Measurements from ENCODE around the gene ZDHHC3. TPM values are rescaled to one million over a fixed set of nuclear protein-coding genes. Genes with fewer than 3 reads are reported as not detected.

ZDHHC3 gene
- total RNA-seq, 2 experiments from 2014 or later = 29.5 to 31.0 TPM

DNA sequence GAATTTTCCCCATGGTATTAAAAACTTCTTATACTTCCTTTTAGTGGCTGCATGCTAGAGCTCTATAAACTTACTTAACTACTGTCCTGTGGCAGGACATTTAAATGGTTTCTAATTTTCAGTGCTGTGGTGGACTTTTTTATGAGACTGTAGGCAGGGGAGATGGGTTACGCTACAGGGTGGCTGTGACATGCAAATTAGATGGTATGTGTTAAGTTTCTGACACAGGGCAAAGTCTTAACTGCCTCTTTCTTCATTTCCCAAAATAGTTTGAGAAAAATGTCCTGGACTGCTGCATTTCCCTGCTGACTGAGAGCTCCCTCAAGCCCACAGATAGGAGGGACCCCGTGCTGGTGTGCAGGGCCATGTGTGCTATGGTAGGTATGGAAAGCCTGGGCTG is 79.5 kb downstream of the ZDHHC3 start:
- Mint-ChIP-seq H3K27ac (no peak overlapping the region), H3K4me3 (no peak overlapping the region), H3K27me3 (ENCODE audit: low read depth) (no peaks in the 10 kb centered on the region), H3K36me3 (ENCODE audit: low read depth) (no peaks in the 10 kb centered on the region), H3K9me3 (no peaks in the 10 kb centered on the region), H3K4me1 (ENCODE audit: low read depth) (no peaks in the 10 kb centered on the region)
- intact Hi-C loops (cut with micrococcal nuclease) = no loop called here
- DNase-seq = no peak
- CTCF ChIA-PET = no interaction called here

- H3K27ac Mint-ChIP-seq = no peak overlapping the region
These were observed 81.5 kb downstream of the ZDHHC3 start for GRCh38 chr3:44894485-44894884.

GRCh38 chr3:44893097-44893496 is 82.9 kb downstream of the ZDHHC3 start:
- Mint-ChIP-seq H3K27me3 (ENCODE audit: low read depth) (no peaks in the 10 kb centered on the region), H3K36me3 (ENCODE audit: low read depth) (no peaks in the 10 kb centered on the region), H3K4me3 (no peak overlapping the region), H3K27ac (no peak overlapping the region), H3K9me3 (no peaks in the 10 kb centered on the region), H3K4me1 (ENCODE audit: low read depth) (no peaks in the 10 kb centered on the region)
- CTCF ChIA-PET = interaction anchor here (0.6 to 0.7 kb wide), 2 partner anchors 49 to 198 kb away, joined by 3 read pairs; no protein-coding TSS in a partner anchor
- intact Hi-C loops (cut with micrococcal nuclease) = no loop called here
- DNase-seq = no peak

More at GRCh38 chr3:44894485-44894884, 81.5 kb downstream of the ZDHHC3 start:
- H3K36me3 Mint-ChIP-seq (ENCODE audit: low read depth) = no peaks in the 10 kb centered on the region
- no peak for DNase-seq
- intact Hi-C loops (cut with micrococcal nuclease) = no loop called here
- no peaks in the 10 kb centered on the region for H3K27me3 Mint-ChIP-seq (ENCODE audit: low read depth)
- H3K4me3 Mint-ChIP-seq = no peak overlapping the region
- CTCF ChIA-PET = interaction anchor here (0.6 to 1.7 kb wide), 2 partner anchors 221 to 362 kb away, joined by 3 to 4 read pairs; no protein-coding TSS in a partner anchor
- no peaks in the 10 kb centered on the region for H3K4me1 Mint-ChIP-seq (ENCODE audit: low read depth)
- no peaks in the 10 kb centered on the region for H3K9me3 Mint-ChIP-seq

- CTCF ChIA-PET = interaction anchor here (0.6 to 0.7 kb wide), 2 partner anchors 50 to 197 kb away, joined by 3 read pairs; no protein-coding TSS in a partner anchor
- H3K36me3 Mint-ChIP-seq (ENCODE audit: low read depth) = no peaks in the 10 kb centered on the region
- H3K27ac Mint-ChIP-seq = no peak overlapping the region
These were observed 83.3 kb downstream of the ZDHHC3 start for GRCh38 chr3:44892689-44893088.

GRCh38 chr3:44890852-44891251 is 85.1 kb downstream of the ZDHHC3 start:
- no peak overlapping the region for H3K4me3 Mint-ChIP-seq
- no peaks in the 10 kb centered on the region for H3K4me1 Mint-ChIP-seq (ENCODE audit: low read depth)
- no peaks in the 10 kb centered on the region for H3K36me3 Mint-ChIP-seq (ENCODE audit: low read depth)
- no peak for DNase-seq
- peaks cover under 1% of the 10 kb centered on the region for H3K27me3 Mint-ChIP-seq (ENCODE audit: low read depth)
- no peak overlapping the region for H3K27ac Mint-ChIP-seq
- CTCF ChIA-PET = interaction anchor here (1.2 kb wide), 1 partner anchor 24 kb away, joined by 4 read pairs; no protein-coding TSS in a partner anchor
- no peaks in the 10 kb centered on the region for H3K9me3 Mint-ChIP-seq
- intact Hi-C loops (cut with micrococcal nuclease) = no loop called here

More at GRCh38 chr3:44892689-44893088, 83.3 kb downstream of the ZDHHC3 start:
- DNase-seq = no peak
- intact Hi-C loops (cut with micrococcal nuclease) = no loop called here
- Mint-ChIP-seq H3K9me3 (no peaks in the 10 kb centered on the region), H3K27me3 (ENCODE audit: low read depth) (no peaks in the 10 kb centered on the region), H3K4me3 (no peak overlapping the region), H3K4me1 (ENCODE audit: low read depth) (no peaks in the 10 kb centered on the region)

GRCh38 chr3:44890258-44890657 is 85.7 kb downstream of the ZDHHC3 start:
- Mint-ChIP-seq H3K4me1 (ENCODE audit: low read depth) (no peaks in the 10 kb centered on the region), H3K36me3 (ENCODE audit: low read depth) (no peaks in the 10 kb centered on the region), H3K9me3 (no peaks in the 10 kb centered on the region), H3K27me3 (ENCODE audit: low read depth) (peaks cover 2% of the 10 kb centered on the region), H3K4me3 (no peak overlapping the region), H3K27ac (no peak overlapping the region)
- intact Hi-C loops (cut with micrococcal nuclease) = no loop called here
- CTCF ChIA-PET = interaction anchor here (1.2 kb wide), 1 partner anchor 24 kb away, joined by 4 read pairs; no protein-coding TSS in a partner anchor
- DNase-seq = no peak

GRCh38 chr3:44887101-44887500 is 88.9 kb downstream of the ZDHHC3 start:
- no peak overlapping the region for H3K4me3 Mint-ChIP-seq
- H3K36me3 Mint-ChIP-seq (ENCODE audit: low read depth) = no peaks in the 10 kb centered on the region
- no peaks in the 10 kb centered on the region for H3K9me3 Mint-ChIP-seq
- no peak for DNase-seq
- no peaks in the 10 kb centered on the region for H3K4me1 Mint-ChIP-seq (ENCODE audit: low read depth)
- peaks cover 2% of the 10 kb centered on the region for H3K27me3 Mint-ChIP-seq (ENCODE audit: low read depth)
- H3K27ac Mint-ChIP-seq = no peak overlapping the region
- intact Hi-C loops (cut with micrococcal nuclease) = no loop called here
- CTCF ChIA-PET = interaction anchor here (0.6 kb wide), 1 partner anchor 9 kb away, joined by 3 read pairs; no protein-coding TSS in a partner anchor

DNA sequence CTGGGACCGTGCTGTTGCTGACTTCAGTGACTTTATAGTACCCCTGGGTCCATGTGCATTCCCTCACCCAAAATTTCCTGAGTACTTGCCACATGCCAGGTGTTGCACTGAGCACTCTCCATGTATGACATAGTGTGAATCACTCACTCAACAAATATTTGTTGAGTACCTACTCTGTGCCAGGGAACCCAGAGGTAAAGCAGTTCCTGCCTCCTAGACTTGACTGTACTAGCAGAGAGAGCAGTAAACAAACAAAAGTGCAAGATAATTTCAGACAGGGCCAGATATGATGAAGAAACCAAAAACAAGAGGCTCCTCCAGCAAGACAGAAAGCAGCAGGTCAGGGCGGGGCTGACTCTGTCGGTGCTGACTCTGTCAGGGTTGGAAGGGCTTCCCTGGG is 89.4 kb downstream of the ZDHHC3 start:
- no peak overlapping the region for H3K4me3 Mint-ChIP-seq
- CTCF ChIA-PET = no interaction called here
- intact Hi-C loops (cut with micrococcal nuclease) = no loop called here
- H3K4me1 Mint-ChIP-seq (ENCODE audit: low read depth) = no peaks in the 10 kb centered on the region
- no peak for DNase-seq
- H3K27ac Mint-ChIP-seq = no peak overlapping the region
- no peaks in the 10 kb centered on the region for H3K9me3 Mint-ChIP-seq
- no peaks in the 10 kb centered on the region for H3K36me3 Mint-ChIP-seq (ENCODE audit: low read depth)
- H3K27me3 Mint-ChIP-seq (ENCODE audit: low read depth) = peaks cover 2% of the 10 kb centered on the region

- Mint-ChIP-seq H3K4me1 (ENCODE audit: low read depth) (no peaks in the 10 kb centered on the region), H3K9me3 (no peaks in the 10 kb centered on the region), H3K27ac (no peak overlapping the region), H3K4me3 (no peak overlapping the region), H3K36me3 (ENCODE audit: low read depth) (no peaks in the 10 kb centered on the region), H3K27me3 (ENCODE audit: low read depth) (peaks cover 2% of the 10 kb centered on the region)
- intact Hi-C loops (cut with micrococcal nuclease) = no loop called here
- CTCF ChIA-PET = no interaction called here
- no peak for DNase-seq
These were observed 90.4 kb downstream of the ZDHHC3 start for GRCh38 chr3:44885618-44886017.

DNA sequence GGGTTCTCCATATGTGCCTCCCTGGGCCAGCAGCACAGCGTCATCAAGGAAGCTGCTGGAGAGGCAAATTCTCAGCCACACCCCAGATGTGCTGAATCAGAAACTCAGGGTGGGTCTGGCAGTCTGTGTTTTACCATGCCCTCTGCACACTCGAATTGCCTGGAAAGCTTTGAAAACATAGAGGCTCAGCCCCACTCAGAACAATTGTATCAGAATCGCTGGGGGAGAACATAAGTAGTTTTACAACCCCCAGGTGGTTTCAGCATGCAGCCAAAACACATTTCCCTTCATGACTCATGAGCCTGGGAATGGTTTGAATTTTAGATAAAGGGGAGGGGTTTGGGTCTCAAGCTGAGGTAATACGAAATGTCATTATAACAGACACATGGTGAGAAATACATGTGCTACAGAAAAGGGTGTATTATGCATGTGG is 92.0 kb downstream of the ZDHHC3 start:
- Mint-ChIP-seq H3K27ac (no peak overlapping the region), H3K4me3 (no peak overlapping the region), H3K4me1 (ENCODE audit: low read depth) (no peaks in the 10 kb centered on the region), H3K27me3 (ENCODE audit: low read depth) (peaks cover 2% of the 10 kb centered on the region), H3K9me3 (no peaks in the 10 kb centered on the region), H3K36me3 (ENCODE audit: low read depth) (no peaks in the 10 kb centered on the region)
- CTCF ChIA-PET = no interaction called here
- intact Hi-C loops (cut with micrococcal nuclease) = no loop called here
- no peak for DNase-seq

DNA sequence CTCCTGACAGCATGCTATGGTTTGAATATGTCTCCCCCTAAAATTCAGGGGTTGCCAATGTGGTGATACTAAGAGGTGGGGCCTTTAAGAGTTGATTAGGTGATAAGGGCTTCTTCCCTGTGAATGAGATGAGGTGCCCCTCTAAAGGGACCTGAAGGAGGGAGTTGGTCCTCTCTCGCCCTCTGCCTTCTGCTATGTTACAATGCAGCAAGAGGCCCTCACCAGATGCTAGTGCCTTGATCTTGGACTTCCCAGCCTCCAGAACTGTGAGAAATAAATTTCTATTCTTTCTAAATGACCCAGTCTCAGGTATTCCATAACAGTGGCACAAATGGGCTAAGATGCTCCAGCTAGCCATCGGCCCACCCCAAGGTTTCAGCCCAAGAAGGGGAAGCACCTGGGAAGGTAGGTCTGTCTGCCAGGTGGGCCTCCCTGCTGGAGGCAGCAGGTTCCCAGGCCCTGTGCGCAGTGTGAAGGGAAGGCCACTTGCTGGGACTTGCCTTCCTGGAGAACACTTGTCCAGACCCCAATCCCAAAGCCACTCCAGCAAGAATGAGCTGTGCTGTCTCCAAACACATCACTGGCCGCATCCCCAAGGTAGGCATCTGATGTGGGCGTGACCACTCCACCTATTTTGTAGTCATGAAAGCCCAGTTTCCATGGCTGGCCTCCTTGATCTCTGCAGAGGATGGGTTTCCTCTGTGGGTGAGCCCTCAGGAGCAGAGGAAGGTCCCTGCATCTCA is 92.6 kb downstream of the ZDHHC3 start:
- CTCF ChIA-PET = interaction anchor here (1.2 kb wide), 1 partner anchor 351 kb away, joined by 3 read pairs; no protein-coding TSS in a partner anchor

GRCh38 chr3:44880284-44880683 is 95.7 kb downstream of the ZDHHC3 start:
- no peak for DNase-seq
- Mint-ChIP-seq H3K9me3 (no peaks in the 10 kb centered on the region), H3K36me3 (ENCODE audit: low read depth) (no peaks in the 10 kb centered on the region), H3K4me3 (no peak overlapping the region), H3K4me1 (ENCODE audit: low read depth) (no peaks in the 10 kb centered on the region), H3K27ac (no peak overlapping the region), H3K27me3 (ENCODE audit: low read depth) (no peaks in the 10 kb centered on the region)
- intact Hi-C loops (cut with micrococcal nuclease) = no loop called here
- CTCF ChIA-PET = no interaction called here

More for the DNA sequence above, 92.6 kb downstream of the ZDHHC3 start:
- H3K36me3 Mint-ChIP-seq (ENCODE audit: low read depth) = no peaks in the 10 kb centered on the region
- H3K9me3 Mint-ChIP-seq = no peaks in the 10 kb centered on the region
- intact Hi-C loops (cut with micrococcal nuclease) = no loop called here
- H3K4me3 Mint-ChIP-seq = no peak overlapping the region
- no peak overlapping the region for H3K27ac Mint-ChIP-seq
- no peak for DNase-seq
- peaks cover 2% of the 10 kb centered on the region for H3K27me3 Mint-ChIP-seq (ENCODE audit: low read depth)
- no peaks in the 10 kb centered on the region for H3K4me1 Mint-ChIP-seq (ENCODE audit: low read depth)

DNA sequence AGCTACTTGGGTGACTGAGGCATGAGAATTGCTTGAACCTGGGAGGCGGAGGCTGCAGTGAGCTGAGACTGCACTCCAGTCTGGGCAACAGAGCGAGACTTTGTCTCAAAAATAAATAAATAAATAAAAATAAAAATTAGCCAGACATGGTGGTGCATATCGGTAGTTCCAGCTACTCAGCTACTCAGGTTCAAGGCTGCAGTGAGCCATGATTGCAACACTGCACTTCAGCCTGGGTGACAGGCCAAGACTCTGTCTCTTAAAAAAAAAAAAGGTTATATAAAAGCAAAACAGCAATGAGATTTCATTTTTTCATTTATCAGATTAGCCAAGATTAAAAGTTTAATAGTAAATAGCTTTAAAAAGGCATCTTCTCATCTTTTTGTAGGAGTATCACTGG is 98.6 kb downstream of the ZDHHC3 start:
- Mint-ChIP-seq H3K4me1 (ENCODE audit: low read depth) (no peaks in the 10 kb centered on the region), H3K9me3 (no peaks in the 10 kb centered on the region), H3K4me3 (no peak overlapping the region), H3K27ac (no peak overlapping the region), H3K27me3 (ENCODE audit: low read depth) (no peaks in the 10 kb centered on the region), H3K36me3 (ENCODE audit: low read depth) (no peaks in the 10 kb centered on the region)
- DNase-seq = no peak
- intact Hi-C loops (cut with micrococcal nuclease) = no loop called here
- CTCF ChIA-PET = interaction anchor here (0.6 kb wide), 2 partner anchors 10 to 573 kb away, joined by 3 read pairs; no protein-coding TSS in a partner anchor

Measured in activated naive CD4-positive, alpha-beta T cell treated with anti-CD3 and anti-CD28 coated beads for 36 hours (primary cell).